UCSD-AML1 (cell line): ENCODE data around the gene PAPOLA.
A peak's percentile ranks its signal among the peaks of the same experiment; 100 is the strongest.
"Not testable (repeated sequence)": the region's sequence is repeated elsewhere in the genome, so short reads cannot be mapped to it uniquely, and the experiment has no call there.

ENCODE experiments used
- DNase-seq: peaks from one replicate; lab custom pipeline; 2025; ENCODE audit not compliant: unreplicated experiment; lab: John Stamatoyannopoulos, UW

PAPOLA gene

DNA sequence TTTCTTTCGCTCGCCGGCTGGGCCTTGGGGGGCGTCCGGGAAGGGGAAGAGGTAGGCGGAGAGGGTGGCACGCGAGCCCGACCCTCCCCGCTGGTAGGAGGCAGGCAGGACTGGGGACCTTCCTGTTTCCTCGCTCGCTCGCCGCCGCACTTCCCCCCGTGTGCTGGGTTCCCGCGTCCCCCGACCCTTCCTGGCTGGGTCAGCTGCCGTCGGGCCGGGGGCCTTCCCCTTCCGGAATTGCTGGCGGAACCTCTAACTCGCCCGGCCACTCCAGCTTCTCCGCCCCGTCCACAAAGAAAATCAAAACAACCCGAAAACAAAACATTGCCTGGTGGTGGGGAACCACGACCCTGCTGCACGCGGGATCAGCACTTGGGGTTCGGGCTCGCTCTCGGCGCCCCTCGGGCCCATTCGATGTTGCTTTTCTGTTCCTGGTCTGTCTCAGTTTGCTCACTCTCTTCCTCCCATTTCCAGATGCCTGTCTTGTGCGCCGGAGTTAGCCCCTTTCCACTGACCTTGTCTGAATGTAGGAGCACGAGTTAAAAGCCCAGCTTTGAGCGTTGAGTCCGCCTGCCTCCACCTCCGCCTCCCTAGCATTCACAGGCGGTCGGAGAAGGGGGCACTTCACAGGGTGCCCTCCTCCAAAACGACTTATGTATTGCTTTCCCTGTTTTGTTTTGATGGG lies 581 bp downstream of the PAPOLA start:
- DNase-seq: peak; percentile 79

DNA sequence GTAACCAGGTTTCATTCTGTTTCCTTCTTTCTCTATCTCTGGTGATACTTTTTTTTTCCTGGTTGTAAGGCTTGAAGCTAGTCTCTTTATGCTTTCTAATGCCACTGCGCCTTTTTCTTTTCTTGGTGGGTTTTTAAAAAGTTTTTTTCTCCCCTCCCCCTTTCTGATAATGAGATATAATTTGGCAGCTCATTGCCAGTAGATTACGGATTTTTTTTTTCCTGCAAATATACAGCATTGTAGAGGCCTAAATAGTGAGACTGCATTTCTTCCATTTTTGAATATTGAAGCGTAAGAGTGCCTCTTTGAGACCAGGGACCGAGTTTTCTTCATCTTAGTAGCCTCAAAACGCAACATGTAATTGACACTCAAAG lies 1.1 kb downstream of the PAPOLA start:
- no peak for DNase-seq

DNA sequence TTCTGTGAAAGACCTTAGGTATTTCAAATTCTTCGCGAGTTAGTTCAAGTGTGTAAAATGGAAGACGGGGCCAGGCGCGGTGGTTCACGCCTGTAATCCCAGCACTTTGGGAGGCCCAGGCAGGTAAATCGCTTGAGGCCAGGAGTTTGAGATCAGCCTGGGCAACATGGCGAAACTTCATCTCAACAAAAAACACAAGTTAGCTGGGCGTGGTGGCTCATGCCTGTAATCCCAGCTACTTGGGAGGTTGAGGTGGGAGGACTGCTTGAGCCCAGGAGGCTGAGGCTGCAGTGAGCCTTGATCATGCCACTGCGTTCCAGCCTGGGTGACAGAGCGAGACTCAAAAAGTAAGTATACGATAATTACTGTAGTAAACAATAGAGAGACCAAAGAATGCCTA lies 2.2 kb downstream of the PAPOLA start:
- not testable (repeated sequence) for DNase-seq

DNA sequence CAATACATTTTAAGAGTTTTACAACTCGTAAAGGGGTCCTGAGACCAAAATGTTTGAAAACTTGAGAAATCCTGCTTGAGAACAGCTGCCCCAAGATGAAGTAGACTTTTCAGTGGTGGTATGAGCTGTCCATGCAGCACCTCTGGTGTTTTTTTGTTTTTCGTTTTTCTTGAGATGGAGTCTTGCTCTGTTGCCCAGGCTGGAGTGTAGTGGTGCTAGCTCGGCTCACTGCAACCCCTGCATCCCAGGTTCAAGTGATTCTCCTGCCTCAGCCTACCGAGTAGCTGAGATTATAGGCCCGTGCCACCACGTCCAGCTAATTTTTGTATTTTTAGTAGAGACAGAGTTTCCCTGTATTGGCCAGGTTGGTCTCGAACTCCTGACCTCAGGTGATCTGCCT lies 5.5 kb downstream of the PAPOLA start:
- DNase-seq: no peak

DNA sequence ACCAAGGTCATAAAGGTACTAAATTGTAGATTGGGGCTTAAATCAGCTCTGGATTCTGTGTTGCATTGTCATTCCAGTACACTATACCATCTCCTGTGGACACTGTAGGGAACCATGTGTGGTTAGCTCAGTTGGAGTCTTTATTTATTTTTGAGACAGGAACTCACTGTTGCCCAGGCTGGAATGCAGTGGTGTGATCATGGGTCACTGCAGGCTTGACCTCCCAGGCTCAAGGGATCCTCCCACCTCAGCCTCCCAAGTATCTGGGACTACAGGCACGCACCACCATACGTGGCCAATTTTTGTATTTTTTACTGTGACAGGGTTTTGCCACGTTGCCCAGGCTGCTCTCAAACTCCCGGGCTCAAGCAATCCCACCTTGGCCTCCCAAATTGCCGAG lies 6.7 kb downstream of the PAPOLA start:
- no peak for DNase-seq

DNA sequence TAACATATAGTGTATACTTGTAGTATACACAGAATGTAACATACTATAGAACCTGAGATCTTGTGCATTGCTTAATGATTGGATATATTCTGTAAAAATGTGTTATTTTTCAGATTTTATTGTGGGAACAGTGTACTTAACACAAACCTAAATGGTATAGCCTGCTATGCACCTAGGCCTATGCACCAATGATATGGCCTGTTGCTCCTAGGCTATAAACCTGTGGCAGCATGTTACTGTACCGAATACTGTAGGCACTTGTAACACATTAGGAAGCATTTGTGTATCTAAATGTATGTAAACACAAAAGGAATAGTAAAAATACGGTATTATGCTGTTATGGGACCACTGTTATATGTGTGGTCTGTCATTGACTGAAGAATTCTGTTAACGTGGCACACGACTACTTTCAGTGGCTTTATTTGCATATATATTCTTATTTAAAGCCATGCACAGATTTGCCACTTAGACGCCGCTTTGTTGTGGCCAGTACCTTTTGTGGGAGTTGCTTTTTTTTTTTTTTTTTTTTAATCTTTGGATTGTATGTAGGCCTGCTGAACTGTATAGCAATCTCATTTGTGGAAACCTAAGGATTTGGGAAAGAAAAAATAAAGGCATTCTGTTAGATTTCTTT lies 7.4 kb downstream of the PAPOLA start:
- DNase-seq: no peak

DNA sequence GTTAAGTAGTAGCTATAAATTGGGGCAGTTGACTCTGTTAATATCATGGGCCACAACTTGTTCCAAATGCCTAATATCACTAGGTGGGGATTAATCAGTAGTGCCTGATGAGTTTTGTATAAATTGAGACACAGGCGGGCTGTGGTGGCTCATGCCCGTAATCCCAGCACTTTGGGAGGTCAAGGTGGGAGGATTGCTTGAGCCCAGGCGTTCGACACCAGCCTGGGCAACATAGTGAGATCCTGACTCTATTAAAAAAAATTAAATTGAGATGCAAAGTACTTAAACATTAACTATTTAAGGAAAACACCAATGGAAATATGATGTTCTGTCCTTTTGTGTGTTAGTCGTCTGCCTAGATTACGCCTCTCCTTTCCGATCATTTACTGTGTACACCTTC lies 9.0 kb downstream of the PAPOLA start:
- no peak for DNase-seq

DNA sequence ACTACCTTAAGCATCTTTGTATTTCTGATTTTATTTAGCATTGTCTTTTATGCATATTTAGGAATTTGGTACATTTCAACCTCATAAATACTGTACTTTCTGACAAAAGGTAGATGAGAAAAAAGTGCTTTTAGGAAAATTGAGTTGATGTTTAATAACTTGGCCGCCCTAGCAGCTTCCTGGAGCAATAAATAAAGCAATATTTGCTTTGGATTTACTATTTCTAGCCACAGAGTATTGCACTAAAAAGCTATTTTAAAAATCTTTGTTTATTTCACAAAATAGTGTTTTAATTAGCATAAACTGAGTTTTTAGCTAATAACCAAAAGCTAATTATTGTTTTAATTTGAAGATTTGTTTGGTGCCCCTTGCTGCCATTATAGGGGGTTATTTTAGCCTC lies 9.5 kb downstream of the PAPOLA start:
- no peak for DNase-seq

DNA sequence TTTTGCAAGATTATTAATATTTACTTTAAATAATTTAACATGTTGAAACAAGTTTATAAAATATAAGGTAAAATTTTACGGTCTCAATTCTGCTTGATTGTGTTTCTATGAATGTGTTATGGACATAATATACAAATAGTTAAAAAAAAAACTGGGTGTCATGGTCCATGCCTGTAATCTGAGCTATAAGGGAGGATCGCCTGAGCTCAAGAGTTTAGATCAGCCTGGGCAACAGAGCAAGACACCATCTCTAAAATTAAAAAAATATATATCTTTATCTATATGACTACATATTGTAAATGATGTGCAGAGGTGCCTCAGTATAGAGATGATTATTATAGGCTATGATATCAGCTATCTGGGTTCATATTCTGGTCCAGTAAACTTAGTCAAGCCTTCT lies 9.9 kb downstream of the PAPOLA start:
- DNase-seq: no peak

DNA sequence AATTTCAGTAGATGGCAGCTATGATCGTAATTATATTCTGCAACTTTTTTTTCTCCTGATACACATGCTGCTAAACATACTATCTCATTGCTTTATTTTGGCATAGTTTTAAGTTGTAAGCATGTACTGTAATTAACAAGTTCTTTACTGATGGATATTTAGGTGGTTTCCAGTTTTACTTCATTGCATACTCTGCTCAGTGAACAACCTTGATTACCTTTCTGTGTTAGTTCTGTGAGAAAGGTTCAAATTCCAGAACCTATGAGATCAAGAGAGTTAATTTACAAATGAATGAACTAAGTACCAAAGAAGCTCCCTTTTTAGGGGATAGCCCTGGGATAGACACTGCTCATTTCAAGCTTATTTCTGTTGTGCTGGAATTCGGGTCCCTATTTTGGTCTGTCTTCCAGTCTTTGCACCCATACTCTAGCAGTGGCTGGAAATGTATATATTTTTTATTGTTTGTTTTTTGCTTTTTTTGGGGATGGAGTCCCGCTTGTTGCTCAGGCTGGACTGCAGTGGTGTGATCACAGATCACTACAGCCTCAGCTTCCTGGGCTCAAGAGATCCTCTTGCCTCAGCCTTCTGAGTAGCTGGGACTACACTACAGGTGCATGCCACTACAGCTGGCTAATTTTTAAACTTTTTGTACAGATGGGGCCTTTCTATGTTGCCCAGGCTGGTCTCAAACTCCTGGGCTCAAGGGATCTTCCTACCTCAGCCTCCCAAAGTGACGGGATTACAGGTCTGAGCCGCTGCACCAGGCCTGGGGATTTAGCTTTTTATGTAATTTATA lies 10.6 kb downstream of the PAPOLA start:
- DNase-seq: no peak

DNA sequence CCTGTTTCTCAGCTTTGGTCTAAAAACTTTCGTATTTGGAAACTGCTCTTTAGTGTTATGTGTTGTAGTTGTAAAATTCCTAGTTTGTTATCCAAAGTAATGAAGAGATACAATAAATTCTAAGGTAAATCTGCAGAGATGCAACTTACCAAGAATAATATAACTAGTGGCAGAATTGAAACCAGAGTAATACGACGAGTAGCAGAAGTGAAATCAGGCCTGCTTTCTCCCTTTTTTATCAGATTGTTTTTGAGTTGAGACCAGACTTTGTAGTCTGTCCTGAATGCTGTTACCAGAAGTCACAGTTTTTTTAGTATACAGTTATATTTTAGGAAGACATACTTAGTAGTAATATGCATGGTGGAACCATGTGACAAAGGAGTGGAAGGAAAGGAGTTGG lies 12.5 kb downstream of the PAPOLA start:
- DNase-seq: no peak

DNA sequence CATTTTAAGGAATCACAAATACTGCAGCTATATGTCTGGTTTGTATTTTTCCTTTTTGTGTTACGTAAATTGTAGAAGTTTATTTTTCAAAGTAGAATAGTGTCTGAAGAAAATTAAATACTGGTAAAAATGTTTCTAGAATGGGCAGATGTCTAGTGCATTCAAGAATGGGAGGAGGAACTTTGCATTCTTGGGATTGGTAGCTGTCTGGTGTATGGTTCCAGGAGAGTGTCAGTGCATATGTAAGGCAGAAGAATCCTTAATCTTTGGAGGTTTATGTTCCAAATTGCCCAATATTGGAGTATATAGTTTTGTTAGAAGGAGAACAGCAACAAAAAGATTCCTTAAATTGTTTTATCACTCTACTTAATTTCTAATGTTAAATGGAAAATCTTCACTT lies 13.5 kb downstream of the PAPOLA start:
- DNase-seq: no peak

DNA sequence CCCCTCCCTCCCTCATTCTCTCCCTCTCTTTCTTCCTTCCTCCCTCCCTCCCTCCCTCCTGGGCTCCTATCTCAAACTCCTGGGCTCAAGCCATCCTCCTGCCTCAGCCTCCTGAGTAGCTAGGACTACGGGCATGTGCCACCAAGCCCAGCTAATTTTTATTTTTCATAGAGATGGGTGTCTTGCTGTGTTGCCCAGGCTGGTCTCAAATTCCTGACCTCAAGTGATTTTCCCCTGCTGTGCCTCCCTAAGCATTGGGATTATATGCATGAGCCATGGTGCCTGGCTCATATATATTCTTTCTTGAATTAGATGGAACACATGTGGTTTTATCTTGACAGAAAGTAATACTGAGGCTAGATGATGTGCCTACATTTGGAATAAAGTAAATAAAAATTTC lies 14.2 kb downstream of the PAPOLA start:
- DNase-seq: no peak

DNA sequence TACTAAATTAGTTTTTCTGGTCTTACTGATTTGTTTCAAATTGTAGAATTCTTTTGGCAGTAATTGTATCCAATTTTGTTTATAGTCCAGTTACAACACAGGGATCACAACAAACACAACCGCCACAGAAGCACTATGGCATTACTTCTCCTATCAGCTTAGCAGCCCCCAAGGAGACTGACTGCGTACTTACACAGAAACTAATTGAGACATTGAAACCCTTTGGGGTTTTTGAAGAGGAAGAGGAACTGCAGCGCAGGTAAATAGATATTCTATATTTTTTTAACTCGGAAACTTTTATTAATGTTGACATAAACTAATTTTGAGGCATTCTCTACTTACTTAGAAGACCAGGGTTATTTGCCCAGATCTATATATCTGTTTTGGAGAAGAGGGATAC lies 17.8 kb downstream of the PAPOLA start:
- no peak for DNase-seq

DNA sequence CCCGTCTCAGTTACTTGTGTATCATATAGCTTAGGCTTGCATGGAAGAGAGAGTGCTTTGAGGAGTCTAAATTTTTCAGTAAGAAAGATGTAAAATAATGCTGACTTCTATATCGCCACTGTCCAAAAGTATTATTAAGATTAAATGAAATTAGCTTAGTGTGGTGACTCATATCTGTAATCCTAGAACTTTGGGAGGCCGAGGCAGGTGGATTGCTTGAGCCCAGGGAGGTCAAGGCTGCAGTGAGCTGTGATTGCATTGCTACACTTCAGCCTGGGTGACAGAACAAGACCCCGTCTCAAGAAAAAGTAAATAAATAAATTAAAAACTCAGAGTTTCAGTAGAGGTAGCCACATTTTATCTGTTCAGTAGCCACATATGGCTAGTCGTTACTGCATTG lies 23.3 kb downstream of the PAPOLA start:
- no peak for DNase-seq

DNA sequence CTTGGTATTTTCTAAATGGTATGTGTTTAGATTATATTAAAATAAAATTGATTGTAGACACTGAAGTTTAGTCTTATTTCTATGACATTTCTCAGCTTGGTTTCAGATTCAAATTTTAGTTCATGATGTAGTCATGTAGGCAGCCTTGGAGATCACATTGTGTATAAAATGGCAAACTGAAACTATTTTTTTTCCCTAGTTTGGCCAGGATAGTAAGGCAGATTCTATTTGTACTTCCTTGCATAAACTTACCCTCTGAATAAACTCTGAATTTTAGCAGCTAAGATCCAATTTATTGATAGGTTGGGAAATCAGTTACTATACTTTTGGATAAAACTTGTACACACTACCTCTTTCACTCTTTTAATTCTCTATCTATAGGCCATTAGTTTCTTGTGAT lies 30.4 kb downstream of the PAPOLA start:
- no peak for DNase-seq

DNA sequence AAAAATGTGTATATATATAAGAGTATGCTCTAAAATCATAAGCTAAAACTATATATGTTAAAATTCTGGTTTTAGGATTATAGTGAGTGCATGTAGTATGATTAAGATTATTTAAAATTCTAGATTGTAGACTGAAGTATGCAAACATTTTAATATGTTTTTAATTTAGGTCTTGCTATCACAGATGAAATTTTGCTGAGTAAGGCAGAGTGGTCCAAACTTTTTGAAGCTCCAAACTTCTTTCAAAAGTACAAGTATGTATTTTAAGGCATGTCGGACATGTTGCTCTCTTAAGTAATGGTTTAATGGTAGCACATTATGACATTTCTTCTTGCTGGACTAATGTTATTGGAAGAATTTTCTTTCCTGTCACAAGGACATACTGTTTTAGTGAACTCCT lies 34.6 kb downstream of the PAPOLA start:
- DNase-seq: no peak

DNA sequence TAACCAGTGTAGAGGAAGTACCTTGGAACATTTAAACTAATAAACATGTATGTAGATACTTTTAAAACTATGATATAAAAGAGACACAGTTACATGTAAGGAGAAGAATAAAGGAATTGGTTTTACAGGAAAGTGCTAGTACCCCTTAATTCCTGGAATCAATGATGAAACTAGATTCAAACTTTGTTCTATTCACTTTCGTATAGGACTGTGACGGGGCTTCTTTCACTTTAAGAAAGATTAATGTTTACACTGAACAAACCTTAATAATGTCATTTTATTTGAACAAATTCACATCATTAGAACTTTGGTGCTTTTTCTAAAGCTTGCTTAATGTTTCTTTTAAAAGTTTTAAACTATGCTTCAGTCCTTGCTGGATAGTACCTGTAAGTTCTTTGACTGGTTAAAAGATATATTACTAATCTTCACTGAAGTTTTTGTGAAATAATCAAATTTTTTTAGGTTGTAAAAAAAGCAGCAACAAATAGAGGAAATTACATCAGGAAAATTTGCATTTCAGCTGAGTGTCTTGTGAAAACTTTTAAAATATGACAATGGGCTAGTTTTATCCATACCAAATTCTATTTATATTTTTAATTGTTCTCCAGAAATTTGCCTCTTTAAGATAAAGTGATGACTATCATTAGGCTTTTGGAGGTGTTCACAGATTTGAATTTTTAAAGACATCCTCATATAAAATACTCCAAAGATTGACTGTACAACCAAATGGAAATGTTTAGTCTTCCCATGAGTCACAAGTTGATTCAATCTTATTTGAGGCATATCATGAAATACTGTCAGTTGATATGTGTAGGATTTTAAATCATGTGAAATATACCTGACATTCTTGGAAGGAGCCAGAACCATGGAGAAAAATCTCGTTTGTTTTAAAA lies 36.2 kb downstream of the PAPOLA start:
- DNase-seq: no peak

DNA sequence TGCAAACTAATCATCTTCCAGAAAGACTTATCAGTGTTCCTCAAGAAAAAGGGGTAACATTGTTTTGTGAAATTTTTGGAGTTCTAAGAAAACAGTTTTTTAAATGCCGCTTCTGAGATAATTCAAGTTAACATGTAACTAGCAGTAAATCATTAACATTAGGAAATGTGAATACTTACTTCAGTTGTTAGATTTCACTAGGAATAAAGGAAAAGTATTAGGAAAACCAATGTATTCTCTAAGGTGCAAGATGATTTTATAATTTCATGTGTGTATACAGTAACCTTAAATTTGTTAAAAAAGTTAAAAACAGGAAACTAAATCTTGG lies 36.8 kb downstream of the PAPOLA start:
- DNase-seq: no peak

DNA sequence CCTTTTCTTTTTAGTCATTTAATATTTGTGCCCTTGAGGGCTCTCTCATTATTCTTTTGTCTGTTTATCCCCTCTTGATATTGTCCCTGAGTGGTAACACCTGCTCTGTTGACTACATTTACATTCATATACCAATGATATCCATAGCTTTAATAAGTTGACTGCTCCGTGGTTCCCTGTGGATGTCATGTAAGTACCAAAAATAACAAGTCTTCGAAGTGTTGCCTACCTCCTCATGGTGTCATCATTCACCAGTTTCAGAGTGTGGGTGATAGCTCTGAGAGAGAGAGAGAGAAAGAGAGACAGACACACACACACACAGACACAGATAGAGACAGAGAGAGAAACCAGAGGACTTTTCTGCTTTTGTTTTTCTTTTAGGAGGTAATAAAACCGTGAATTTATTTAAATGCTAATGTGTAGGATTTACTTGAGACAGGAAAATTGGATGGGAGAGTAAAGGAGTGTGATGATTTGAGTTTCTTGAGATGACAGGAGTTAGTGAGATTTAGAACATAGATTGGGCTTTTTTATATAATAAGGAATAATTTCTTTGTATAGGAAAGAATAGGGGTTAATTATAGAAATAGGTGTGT lies 52.2 kb downstream of the PAPOLA start:
- DNase-seq: no peak

DNA sequence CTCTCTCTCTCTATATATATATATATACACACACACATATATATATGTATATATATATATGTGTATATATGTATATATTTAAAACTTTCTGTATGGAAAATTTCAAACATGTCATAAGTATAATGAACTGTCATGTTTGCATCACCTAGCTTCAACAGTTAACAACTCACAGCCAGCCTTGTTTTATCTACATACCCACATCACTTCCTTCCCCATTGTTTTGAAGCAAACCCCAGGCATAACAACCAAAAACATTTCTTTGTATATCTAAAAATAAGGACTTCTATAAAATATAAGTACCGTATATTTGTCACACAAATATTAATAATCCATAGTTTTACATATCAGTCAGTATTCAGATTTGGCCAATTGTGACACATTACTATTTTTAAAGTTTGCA lies 57.4 kb downstream of the PAPOLA start:
- no peak for DNase-seq
